Osteoblast (primary cell): ENCODE data around the gene REEP3. TPM values are rescaled to one million over a fixed set of nuclear protein-coding genes. Genes with fewer than 3 reads are reported as not detected.
"Not testable (repeated sequence)": the region's sequence is repeated elsewhere in the genome, so short reads cannot be mapped to it uniquely, and the experiment has no call there.

Source experiments
- DNase-seq: peaks from one replicate; pipeline ENCODE4 v3.0.0; 2011; ENCODE audit warnings: low spot score, mixed read lengths; ENCODE audit not compliant: insufficient read length; ENCODE audit errors: missing footprints
- H2AFZ ChIP-seq: 2 replicates; pipeline ENCODE4 v1.6.0; 2011; ENCODE audit warnings: mild to moderate bottlenecking, low read length
- H3K27ac ChIP-seq: 2 replicates; pipeline ENCODE4 v1.5.1; 2011; ENCODE audit warnings: mild to moderate bottlenecking, low read depth, low read length, moderate library complexity
- H3K27me3 ChIP-seq: 2 replicates; pipeline ENCODE4 v1.6.0; 2012; ENCODE audit warnings: mild to moderate bottlenecking, control low read depth, inconsistent platforms, low read length, moderate library complexity; ENCODE audit not compliant: insufficient read depth
- H3K36me3 ChIP-seq: 2 replicates; pipeline ENCODE4 v1.5.1; 2011; ENCODE audit warnings: mild to moderate bottlenecking, low read length, control low read depth, moderate library complexity; ENCODE audit not compliant: insufficient read depth
- H3K4me1 ChIP-seq: 2 replicates; pipeline ENCODE4 v1.5.1; 2011; ENCODE audit warnings: mild to moderate bottlenecking, low read length, control low read depth, moderate library complexity; ENCODE audit not compliant: insufficient read depth
- H3K4me2 ChIP-seq: 2 replicates; pipeline ENCODE4 v1.6.0; 2011; ENCODE audit warnings: mild to moderate bottlenecking, low read length; ENCODE audit not compliant: insufficient read depth
- H3K4me3 ChIP-seq: fragments of 200-600 bp; sonication (generic); 3 replicates; pipeline ENCODE4 v1.5.1; 2012; ENCODE audit warnings: mild to moderate bottlenecking, low read length, inconsistent platforms; ENCODE audit not compliant: insufficient read depth
- H3K79me2 ChIP-seq: 2 replicates; pipeline ENCODE4 v1.6.0; 2012; ENCODE audit warnings: mild to moderate bottlenecking, low read length, control low read depth, inconsistent platforms; ENCODE audit not compliant: insufficient read depth
- H3K9me3 ChIP-seq: 2 replicates; pipeline ENCODE4 v1.5.1; 2011; ENCODE audit warnings: low read depth, low read length, control low read depth
- H4K20me1 ChIP-seq: 2 replicates; pipeline ENCODE4 v1.6.0; 2012; ENCODE audit warnings: mild to moderate bottlenecking, low read length, control low read depth; ENCODE audit not compliant: insufficient read depth
- total RNA-seq: library from RNA; depleted of rRNA; stranded (reverse); fragments of >200 nt; gene quantifications from 2 replicates; pipeline ENCODE4 v1.2.3, GENCODE V29; 2012
- TF ChIP-seq, protein P1 (sequence below): IDR thresholded peaks from 2 replicates; pipeline ENCODE4 v1.5.1; 2011; ENCODE audit warnings: mild to moderate bottlenecking, low read depth, low read length, moderate library complexity; ENCODE audit errors: extremely low read depth

REEP3 gene
- total RNA-seq, 1 donor = 71.3 TPM

DNA sequence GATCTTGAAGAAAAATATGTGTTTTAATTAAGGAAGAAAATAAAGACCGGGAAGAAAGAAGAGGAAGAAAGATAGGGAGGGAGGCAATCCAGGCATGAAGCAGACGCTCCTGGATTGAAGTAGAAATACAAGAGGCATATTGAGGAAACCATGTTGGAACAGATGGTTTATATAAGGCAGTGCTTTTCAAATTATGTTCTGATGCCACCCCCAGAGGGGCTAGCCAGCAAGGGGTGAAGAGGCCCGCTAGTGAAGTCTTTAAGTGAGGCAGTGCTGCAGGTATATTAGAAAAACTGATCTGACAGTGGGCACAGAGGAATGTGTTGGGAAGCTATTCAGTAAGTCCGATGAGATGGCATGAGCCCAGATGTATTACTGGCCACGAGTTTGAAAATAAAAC lies 40.1 kb downstream of the REEP3 start:
- Histone ChIP-seq H3K4me3 (no peak overlapping the region), H3K36me3 (no peaks in the 10 kb centered on the region), H2AFZ (no peak overlapping the region), H3K9me3 (no peaks in the 10 kb centered on the region), H3K27ac (no peak overlapping the region), H3K4me2 (no peak overlapping the region), H3K4me1 (peaks cover 7% of the 10 kb centered on the region), H3K79me2 (peaks cover 76% of the 10 kb centered on the region), H4K20me1 (no peaks in the 10 kb centered on the region), H3K27me3 (no peaks in the 10 kb centered on the region)
- no peak for DNase-seq
- TF ChIP-seq, protein P1, sequence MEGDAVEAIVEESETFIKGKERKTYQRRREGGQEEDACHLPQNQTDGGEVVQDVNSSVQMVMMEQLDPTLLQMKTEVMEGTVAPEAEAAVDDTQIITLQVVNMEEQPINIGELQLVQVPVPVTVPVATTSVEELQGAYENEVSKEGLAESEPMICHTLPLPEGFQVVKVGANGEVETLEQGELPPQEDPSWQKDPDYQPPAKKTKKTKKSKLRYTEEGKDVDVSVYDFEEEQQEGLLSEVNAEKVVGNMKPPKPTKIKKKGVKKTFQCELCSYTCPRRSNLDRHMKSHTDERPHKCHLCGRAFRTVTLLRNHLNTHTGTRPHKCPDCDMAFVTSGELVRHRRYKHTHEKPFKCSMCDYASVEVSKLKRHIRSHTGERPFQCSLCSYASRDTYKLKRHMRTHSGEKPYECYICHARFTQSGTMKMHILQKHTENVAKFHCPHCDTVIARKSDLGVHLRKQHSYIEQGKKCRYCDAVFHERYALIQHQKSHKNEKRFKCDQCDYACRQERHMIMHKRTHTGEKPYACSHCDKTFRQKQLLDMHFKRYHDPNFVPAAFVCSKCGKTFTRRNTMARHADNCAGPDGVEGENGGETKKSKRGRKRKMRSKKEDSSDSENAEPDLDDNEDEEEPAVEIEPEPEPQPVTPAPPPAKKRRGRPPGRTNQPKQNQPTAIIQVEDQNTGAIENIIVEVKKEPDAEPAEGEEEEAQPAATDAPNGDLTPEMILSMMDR = no peak

DNA sequence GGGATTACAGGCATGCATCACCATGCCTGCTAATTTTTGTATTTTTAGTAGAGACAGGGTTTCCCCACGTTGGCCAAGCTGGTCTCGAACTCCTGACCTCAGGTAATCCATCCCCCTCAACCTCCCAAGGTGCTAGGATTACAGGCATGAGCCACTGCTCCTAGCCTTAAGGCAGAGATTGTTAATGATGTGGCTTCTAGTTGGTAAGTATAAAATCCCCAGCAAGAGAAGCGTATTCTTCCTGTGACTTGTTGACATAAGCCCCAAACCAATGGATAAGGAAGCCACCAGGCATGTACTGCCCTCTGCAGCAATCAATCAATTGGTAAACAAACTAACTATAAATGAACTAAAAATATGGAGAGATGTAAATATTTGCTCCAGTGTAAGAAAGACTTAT lies 41.2 kb downstream of the REEP3 start:
- Histone ChIP-seq H3K27me3 (no peaks in the 10 kb centered on the region), H3K4me2 (no peak overlapping the region), H3K79me2 (peaks cover 76% of the 10 kb centered on the region), H3K27ac (no peak overlapping the region), H2AFZ (no peak overlapping the region), H3K9me3 (no peaks in the 10 kb centered on the region), H3K4me1 (peaks cover under 1% of the 10 kb centered on the region), H4K20me1 (no peaks in the 10 kb centered on the region), H3K36me3 (no peaks in the 10 kb centered on the region), H3K4me3 (no peak overlapping the region)
- TF ChIP-seq, protein P1 = no peak
- no peak for DNase-seq

DNA sequence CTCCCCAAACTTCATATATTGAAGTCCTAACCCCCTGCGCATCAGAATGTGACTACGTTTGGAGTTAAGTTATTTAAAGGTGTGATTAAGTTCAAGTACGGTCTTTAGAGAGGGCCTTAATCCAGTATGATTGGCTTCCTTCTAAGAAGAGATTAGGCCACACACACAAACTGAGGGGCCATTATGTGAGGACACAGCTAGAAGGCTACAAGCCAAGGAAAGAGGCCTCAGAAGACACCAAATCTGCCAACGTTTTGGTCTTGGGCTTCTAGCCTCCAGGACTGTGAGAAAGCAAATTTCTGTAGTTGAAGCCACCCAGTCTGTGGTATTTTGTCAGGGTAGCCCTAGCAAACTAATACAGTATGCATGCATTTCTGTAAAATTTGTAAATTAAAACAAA lies 41.7 kb downstream of the REEP3 start:
- H3K36me3 ChIP-seq = no peaks in the 10 kb centered on the region
- no peaks in the 10 kb centered on the region for H3K9me3 ChIP-seq
- H3K27me3 ChIP-seq = no peaks in the 10 kb centered on the region
- no peaks in the 10 kb centered on the region for H3K4me1 ChIP-seq
- peaks cover 73% of the 10 kb centered on the region for H3K79me2 ChIP-seq
- H4K20me1 ChIP-seq = no peaks in the 10 kb centered on the region
- no peak overlapping the region for H3K27ac ChIP-seq
- no peak overlapping the region for H3K4me2 ChIP-seq
- no peak overlapping the region for H3K4me3 ChIP-seq
- no peak overlapping the region for H2AFZ ChIP-seq
- TF ChIP-seq, protein P1 = no peak
- DNase-seq = peak; percentile 14

DNA sequence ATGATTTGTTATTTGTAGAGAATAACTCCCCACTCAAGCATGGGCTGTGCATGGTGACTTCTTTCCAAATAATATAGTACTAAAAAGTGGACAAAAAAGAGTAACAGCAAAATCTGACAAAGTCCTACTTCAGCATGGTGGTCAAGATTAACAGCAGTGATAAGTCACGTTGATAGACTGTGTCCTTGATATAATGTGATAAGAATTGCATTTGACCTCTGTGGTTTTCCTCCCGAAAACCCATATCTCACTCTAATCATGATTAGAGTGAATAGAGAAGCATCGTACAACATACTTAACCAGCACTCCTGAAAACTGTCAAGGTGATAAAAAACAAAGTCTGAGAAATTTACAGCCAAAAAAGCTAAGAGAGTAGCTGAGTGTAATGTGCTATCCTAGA lies 42.4 kb downstream of the REEP3 start:
- Histone ChIP-seq H4K20me1 (no peaks in the 10 kb centered on the region), H3K4me2 (no peak overlapping the region), H3K27me3 (no peaks in the 10 kb centered on the region), H3K4me1 (no peaks in the 10 kb centered on the region), H3K4me3 (no peak overlapping the region), H3K27ac (no peak overlapping the region), H3K36me3 (no peaks in the 10 kb centered on the region), H3K79me2 (peaks cover 65% of the 10 kb centered on the region), H3K9me3 (no peaks in the 10 kb centered on the region), H2AFZ (no peak overlapping the region)
- no peak for DNase-seq
- TF ChIP-seq, protein P1 = no peak

DNA sequence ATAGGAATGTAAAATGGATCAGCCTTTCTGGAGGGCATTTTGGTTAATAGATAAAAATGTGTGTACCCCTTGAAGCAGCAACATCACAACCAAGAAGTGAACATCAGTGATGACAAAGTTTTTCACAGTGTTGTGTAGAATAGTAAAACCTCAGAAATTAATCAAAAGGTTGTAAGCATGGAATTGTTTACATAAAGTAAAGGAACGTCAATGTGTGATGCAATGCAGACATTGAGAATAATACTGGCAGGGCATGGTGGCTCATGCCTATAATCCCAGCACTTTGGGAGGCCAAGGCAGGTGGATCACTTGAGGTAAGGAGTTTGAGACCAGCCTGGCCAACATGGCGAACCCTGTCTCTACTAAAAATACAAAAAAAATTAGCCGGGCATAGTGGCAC lies 43.5 kb downstream of the REEP3 start:
- not testable (repeated sequence) for H4K20me1 ChIP-seq, H3K36me3 ChIP-seq, H3K4me3 ChIP-seq, H3K4me1 ChIP-seq, H3K27me3 ChIP-seq, H3K4me2 ChIP-seq, DNase-seq, H2AFZ ChIP-seq, H3K9me3 ChIP-seq, H3K27ac ChIP-seq
- peaks cover 55% of the 10 kb centered on the region for H3K79me2 ChIP-seq
